K562 (cell line): ENCODE results near the gene ATP8B4. TPM values are rescaled to one million over a fixed set of nuclear protein-coding genes. Genes with fewer than 3 reads are reported as not detected.

Experiments used
- EZH2 ChIP-seq: IDR thresholded peaks from 2 replicates; pipeline ENCODE4 v1.6.1; 2012; ENCODE audit warnings: low read depth, mild to moderate bottlenecking, inconsistent platforms, low read length, borderline replicate concordance
- TBP ChIP-seq: optimal IDR thresholded peaks from 2 replicates; pipeline ENCODE3; 2011; ENCODE audit warnings: low read depth, low read length, improper control_type of control experiment
- ZNF253 ChIP-seq: fragments of 250-450 bp; sonication (Bioruptor Pico); conservative IDR thresholded peaks from 2 replicates; pipeline ENCODE4 v1.6.1; 2021; ENCODE audit warnings: mild to moderate bottlenecking
- ZNF318 ChIP-seq, 2 experiments: fragments of 450-650 bp; IDR thresholded peaks; 2 replicates each; pipeline ENCODE4 v1.6.1; 2016; ENCODE audit warnings: mild to moderate bottlenecking in 2 of 2, borderline replicate concordance in 1 of 2, low read depth in 1 of 2, moderate library complexity in 1 of 2
- polyA plus RNA-seq, 8 experiments: library from polyadenylated mRNA; depleted of rRNA in 4 of 8; stranded (reverse) in 5 of 8; unstranded in 3 of 8; fragments of >200 nt; fragmentation: Nextera tagmentation in 2 of 8; fragmentation: Illumina TruSeq in 1 of 8; extraction: Ambion mirVana in 2 of 8; extraction: Trizol in 1 of 8; gene quantifications; 2 replicates each; pipeline versions ENCODE4 v1.2.1 to v1.2.3, GENCODE V29; 2011 to 2014; ENCODE audit warnings: inconsistent platforms in 1 of 8, missing spikeins in 1 of 8
- total RNA-seq, 7 experiments: library from RNA; depleted of rRNA in 6 of 7; stranded (reverse); fragments of >200 nt in 6 of 7; fragmentation: Illumina TruSeq in 2 of 7; extraction: Trizol in 2 of 7; gene quantifications; 2 replicates each; pipeline versions ENCODE4 v1.2.1 to v1.2.3, GENCODE V29; 2011 to 2021; ENCODE audit warnings: low replicate concordance in 1 of 7

ATP8B4 gene
- total and polyA plus RNA-seq, 9 of the 15 experiments (the other 6 are each of a cell fraction or from before 2014, with no cell fraction given), result 0.14 to 2.5 (median 0.44) TPM

- no peak for TF ChIP-seq ZNF318 (IDR thresholded peaks at IDR 0.05; ENCODE audit: borderline replicate concordance in 1 of 2, low read depth in 1 of 2)
- TF ChIP-seq EZH2, result no peak
- TF ChIP-seq ZNF253, result no peak
- TF ChIP-seq TBP, result no peak
These were observed 275.3 kb downstream of the ATP8B4 start (continued) for GRCh38 chr15:49843725-49844124.
